Measurements from ENCODE around the gene DHX35. TPM values are rescaled to one million over a fixed set of nuclear protein-coding genes. Genes with fewer than 3 reads are reported as not detected.

DHX35 gene
- total and polyA plus RNA-seq, 2 donors from 2014 or later = 6.9 to 11.0 TPM

DNA sequence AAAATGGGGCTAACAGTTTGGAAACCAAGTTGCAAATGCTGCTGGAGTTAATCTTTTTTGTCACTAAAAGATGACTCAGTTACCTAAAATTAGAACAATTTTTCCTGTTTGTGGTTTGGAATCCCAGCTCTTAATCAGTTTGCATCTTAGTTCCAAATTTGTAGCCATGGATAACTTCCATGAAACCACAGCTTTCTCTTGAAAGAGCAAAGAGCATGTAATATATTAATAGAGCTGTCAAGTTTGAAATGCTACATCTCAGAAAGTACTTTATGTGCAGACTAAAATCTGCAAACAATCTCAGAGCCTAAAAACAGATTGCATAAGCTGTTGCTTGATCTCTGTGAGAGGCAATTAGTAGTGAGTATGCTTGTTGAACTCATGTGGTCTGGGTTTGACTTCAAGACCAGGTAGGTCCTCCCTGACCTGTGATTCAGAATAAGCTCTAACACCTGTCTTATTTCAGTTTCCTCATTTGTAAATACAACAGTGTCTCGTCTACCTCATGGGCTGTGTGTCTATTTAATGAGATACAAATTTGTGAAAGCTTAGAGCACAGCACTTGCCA, 23.5 kb downstream of the DHX35 start:
- intact Hi-C loops (cut with DNase I) = no loop called here
- H3K9me3 ChIP-seq (ENCODE audit: control insufficient read depth in 2 of 3, insufficient read depth in 1 of 3, low read length in 3 of 3) = no peaks in the 10 kb centered on the region
- no peak overlapping the region for H3K4me3 ChIP-seq (ENCODE audit: low read length in 3 of 3)
- TF ChIP-seq, protein P1, sequence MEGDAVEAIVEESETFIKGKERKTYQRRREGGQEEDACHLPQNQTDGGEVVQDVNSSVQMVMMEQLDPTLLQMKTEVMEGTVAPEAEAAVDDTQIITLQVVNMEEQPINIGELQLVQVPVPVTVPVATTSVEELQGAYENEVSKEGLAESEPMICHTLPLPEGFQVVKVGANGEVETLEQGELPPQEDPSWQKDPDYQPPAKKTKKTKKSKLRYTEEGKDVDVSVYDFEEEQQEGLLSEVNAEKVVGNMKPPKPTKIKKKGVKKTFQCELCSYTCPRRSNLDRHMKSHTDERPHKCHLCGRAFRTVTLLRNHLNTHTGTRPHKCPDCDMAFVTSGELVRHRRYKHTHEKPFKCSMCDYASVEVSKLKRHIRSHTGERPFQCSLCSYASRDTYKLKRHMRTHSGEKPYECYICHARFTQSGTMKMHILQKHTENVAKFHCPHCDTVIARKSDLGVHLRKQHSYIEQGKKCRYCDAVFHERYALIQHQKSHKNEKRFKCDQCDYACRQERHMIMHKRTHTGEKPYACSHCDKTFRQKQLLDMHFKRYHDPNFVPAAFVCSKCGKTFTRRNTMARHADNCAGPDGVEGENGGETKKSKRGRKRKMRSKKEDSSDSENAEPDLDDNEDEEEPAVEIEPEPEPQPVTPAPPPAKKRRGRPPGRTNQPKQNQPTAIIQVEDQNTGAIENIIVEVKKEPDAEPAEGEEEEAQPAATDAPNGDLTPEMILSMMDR (IDR thresholded peaks at IDR 0.05; ENCODE audit: borderline replicate concordance, extremely low read depth, insufficient read depth) = no peak
- DNase-seq (peak in 2 of 5 donors; percentile 8 to 14), FAIRE-seq (peak; percentile 39)
- no peak overlapping the region for H3K9ac ChIP-seq (ENCODE audit: low read length in 3 of 3)
- H3K27me3 ChIP-seq (ENCODE audit: control insufficient read depth, insufficient read depth, low read length) = no peaks in the 10 kb centered on the region
- peaks cover 0 to 3% (median 2%) of the 10 kb centered on the region in 3 donors for H3K36me3 ChIP-seq (ENCODE audit: control insufficient read depth in 2 of 3, insufficient read depth in 3 of 3, low read length in 3 of 3)
- H3K27ac ChIP-seq (ENCODE audit: low read depth in 2 of 2, low read length in 2 of 2) = peak overlapping the region; percentile 63 to 73
- H3K4me1 ChIP-seq (ENCODE audit: control insufficient read depth in 2 of 3, insufficient read depth in 2 of 3, low read depth in 1 of 3, low read length in 3 of 3) = peaks cover 0 to 18% (median 6%) of the 10 kb centered on the region in 3 donors

DNA sequence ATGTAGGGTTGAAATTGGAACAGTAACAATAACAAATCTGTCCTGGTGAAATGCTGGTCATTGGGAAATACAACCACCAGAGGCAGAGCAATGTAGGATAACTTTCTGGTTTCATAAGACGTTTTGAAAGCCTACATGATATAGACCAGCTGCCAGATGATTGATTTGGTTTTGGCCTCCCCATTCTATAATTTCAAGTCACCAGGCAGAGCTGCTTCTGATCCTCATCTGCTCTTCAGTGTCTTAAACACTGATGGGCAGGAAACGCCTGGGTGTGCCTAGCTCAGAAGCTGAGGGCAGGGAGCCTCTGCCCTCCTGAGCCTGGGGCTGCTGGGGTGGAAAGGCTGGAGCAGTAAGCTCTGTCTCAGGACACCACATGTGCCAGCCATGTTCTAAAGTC, 24.5 kb downstream of the DHX35 start:
- Histone ChIP-seq H3K27me3 (ENCODE audit: control insufficient read depth, insufficient read depth, low read length) (no peaks in the 10 kb centered on the region), H3K4me1 (ENCODE audit: control insufficient read depth in 2 of 3, insufficient read depth in 2 of 3, low read depth in 1 of 3, low read length in 3 of 3) (peaks cover 0 to 18% (median 6%) of the 10 kb centered on the region in 3 donors), H3K36me3 (ENCODE audit: control insufficient read depth in 2 of 3, insufficient read depth in 3 of 3, low read length in 3 of 3) (peaks cover 0 to 3% (median 2%) of the 10 kb centered on the region in 3 donors), H3K9ac (ENCODE audit: low read length in 3 of 3) (peak overlapping the region in 2 of 3 donors; percentile 17 to 41), H3K9me3 (ENCODE audit: control insufficient read depth in 2 of 3, insufficient read depth in 1 of 3, low read length in 3 of 3) (no peaks in the 10 kb centered on the region), H3K27ac (ENCODE audit: low read depth in 2 of 2, low read length in 2 of 2) (peak overlapping the region; percentile 75 to 81), H3K4me3 (ENCODE audit: low read length in 3 of 3) (peak overlapping the region in 1 of 3 donors; percentile 34)
- FAIRE-seq (no peak), DNase-seq (no peak)
- TF ChIP-seq, protein P1 (IDR thresholded peaks at IDR 0.05; ENCODE audit: borderline replicate concordance, extremely low read depth, insufficient read depth) = no peak
- intact Hi-C loops (cut with DNase I) = no loop called here

DNA sequence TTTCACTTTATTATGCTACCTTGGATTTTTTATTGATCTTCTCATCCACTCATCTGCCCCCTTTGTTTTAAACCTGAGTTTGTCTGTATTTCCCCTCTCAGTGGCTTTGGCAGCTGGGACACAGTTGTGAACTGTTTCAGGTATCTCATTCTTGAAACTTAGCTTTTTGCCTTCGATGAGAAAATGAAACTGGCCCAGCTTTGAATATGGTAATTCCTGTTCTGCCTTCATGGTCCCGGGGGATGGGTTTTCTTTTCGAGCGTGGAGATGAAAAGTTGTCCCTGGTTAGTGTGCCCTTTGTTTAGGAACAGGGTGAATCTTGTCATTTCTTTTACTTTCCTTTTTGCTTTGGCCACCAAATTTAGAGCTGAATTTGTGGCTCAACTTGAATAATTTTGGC, 25.6 kb downstream of the DHX35 start:
- Histone ChIP-seq H3K9ac (ENCODE audit: low read length in 3 of 3) (no peak overlapping the region), H3K4me1 (ENCODE audit: control insufficient read depth in 2 of 3, insufficient read depth in 2 of 3, low read depth in 1 of 3, low read length in 3 of 3) (peaks cover 0 to 18% (median 6%) of the 10 kb centered on the region in 3 donors), H3K27ac (ENCODE audit: low read depth in 2 of 2, low read length in 2 of 2) (peak overlapping the region; percentile 23 to 28), H3K9me3 (ENCODE audit: control insufficient read depth in 2 of 3, insufficient read depth in 1 of 3, low read length in 3 of 3) (no peaks in the 10 kb centered on the region), H3K36me3 (ENCODE audit: control insufficient read depth in 2 of 3, insufficient read depth in 3 of 3, low read length in 3 of 3) (peaks cover 2 to 8% (median 5%) of the 10 kb centered on the region in 3 donors), H3K27me3 (ENCODE audit: control insufficient read depth, insufficient read depth, low read length) (no peaks in the 10 kb centered on the region), H3K4me3 (ENCODE audit: low read length in 3 of 3) (peak overlapping the region in 1 of 3 donors; percentile 38)
- FAIRE-seq (no peak), DNase-seq (no peak)
- TF ChIP-seq, protein P1 (IDR thresholded peaks at IDR 0.05; ENCODE audit: borderline replicate concordance, extremely low read depth, insufficient read depth) = no peak
- intact Hi-C loops (cut with DNase I) = no loop called here

Data from kidney (tissue), 14 donors.